HG03108 (cell line): ENCODE data around the gene MORC2.

Experiments used
- ATAC-seq: cut with Tn5 transposase; IDR thresholded peaks from one replicate; pipeline ENCODE4 v1.9.1; 2021; ENCODE audit warnings: moderate library complexity; ENCODE audit not compliant: unreplicated experiment

MORC2 gene

GRCh38 chr22:30875481-30876215 lies 92.9 kb downstream of the MORC2 start:
- ATAC-seq: no peak
